ENCODE results near the gene FBXL13.
"Not testable (repeated sequence)": the region's sequence is repeated elsewhere in the genome, so short reads cannot be mapped to it uniquely, and the experiment has no call there.

Gene FBXL13

GRCh38 chr7:103078226-103078625 is 3.6 kb upstream of the FBXL13 start:
- DNase-seq = not testable (repeated sequence)

- no peak for DNase-seq
Measured at GRCh38 chr7:103077318-103077717, 2.7 kb upstream of the FBXL13 start.

GRCh38 chr7:103076764-103077163 is 2.2 kb upstream of the FBXL13 start:
- DNase-seq = no peak

GRCh38 chr7:103075337-103075918 is 832 bp upstream of the FBXL13 start:
- no peak for DNase-seq

GRCh38 chr7:103073989-103074518 is 542 bp downstream of the FBXL13 start:
- no peak for DNase-seq

GRCh38 chr7:103071000-103071399 is 3.6 kb downstream of the FBXL13 start:
- no peak for DNase-seq

- no peak for DNase-seq
Measured at GRCh38 chr7:103068414-103069403, 5.9 kb downstream of the FBXL13 start.

GRCh38 chr7:103065667-103066066 is 8.9 kb downstream of the FBXL13 start:
- DNase-seq = no peak

GRCh38 chr7:103063895-103064294 is 10.7 kb downstream of the FBXL13 start:
- DNase-seq = no peak

GRCh38 chr7:103059471-103059870 is 15.1 kb downstream of the FBXL13 start:
- no peak for DNase-seq

- DNase-seq = no peak
Measured at GRCh38 chr7:103058122-103058521, 16.5 kb downstream of the FBXL13 start.

- not testable (repeated sequence) for DNase-seq
Measured at GRCh38 chr7:103056006-103056405, 18.6 kb downstream of the FBXL13 start.

- DNase-seq = no peak
Measured at GRCh38 chr7:103051519-103051918, 23.1 kb downstream of the FBXL13 start.

- DNase-seq = no peak
Measured at GRCh38 chr7:103048833-103049232, 25.8 kb downstream of the FBXL13 start.

GRCh38 chr7:103041815-103042214 is 32.8 kb downstream of the FBXL13 start:
- DNase-seq = not testable (repeated sequence)

GRCh38 chr7:103037823-103038739 is 36.5 kb downstream of the FBXL13 start:
- DNase-seq = not testable (repeated sequence)

- no peak for DNase-seq
Measured at GRCh38 chr7:103037476-103037822, 37.1 kb downstream of the FBXL13 start.

GRCh38 chr7:103034318-103034717 is 40.3 kb downstream of the FBXL13 start:
- not testable (repeated sequence) for DNase-seq

GRCh38 chr7:103031781-103032180 is 42.8 kb downstream of the FBXL13 start:
- no peak for DNase-seq

GRCh38 chr7:103031024-103031423 is 43.6 kb downstream of the FBXL13 start:
- no peak for DNase-seq

- DNase-seq = no peak
Measured at GRCh38 chr7:103025341-103025740, 49.3 kb downstream of the FBXL13 start.

- not testable (repeated sequence) for DNase-seq
Measured at GRCh38 chr7:103023578-103023977, 51.0 kb downstream of the FBXL13 start.

GRCh38 chr7:103021490-103021889 is 53.1 kb downstream of the FBXL13 start:
- DNase-seq = not testable (repeated sequence)

All from NCI-H524 treated with DMSO at 0.1 percent for 48 hours (cell line).